ENCODE data around the gene SLC1A7. TPM values are rescaled to one million over a fixed set of nuclear protein-coding genes. Genes with fewer than 3 reads are reported as not detected.

The SLC1A7 gene
- total and polyA plus RNA-seq, 2 of the 13 experiments (the other 11 are each of a cell fraction or from before 2014, with no cell fraction given): 0.04 to 2.0 TPM

- TF ChIP-seq ZBED4 (CRISPR knock-in tag; IDR thresholded peaks at IDR 0.05; ENCODE audit: borderline replicate concordance): peak; percentile 27; the same call in 1 of the 2 replicates
- 0 out of 2 replicates have a peak, but pooled peaks have one; percentile 42 for TF ChIP-seq ZNF337 (CRISPR knock-in tag; IDR thresholded peaks at IDR 0.05; ENCODE audit: borderline replicate concordance, low read depth)
- no peak for TF ChIP-seq TAF1 (CRISPR knock-in tag; IDR thresholded peaks at IDR 0.05)
- TF ChIP-seq MTA3 (CRISPR knock-in tag; IDR thresholded peaks at IDR 0.05): no peak
- TF ChIP-seq, protein P1, sequence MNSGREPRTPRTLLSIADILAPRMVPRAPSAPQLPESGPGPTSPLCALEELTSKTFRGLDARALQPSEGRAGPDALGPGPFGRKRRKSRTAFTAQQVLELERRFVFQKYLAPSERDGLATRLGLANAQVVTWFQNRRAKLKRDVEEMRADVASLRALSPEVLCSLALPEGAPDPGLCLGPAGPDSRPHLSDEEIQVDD (CRISPR knock-in tag; IDR thresholded peaks at IDR 0.05; ENCODE audit: borderline replicate concordance): no peak
- 0 out of 2 replicates have a peak, but pooled peaks have one; percentile 38 for TF ChIP-seq ZSCAN20 (CRISPR knock-in tag; IDR thresholded peaks at IDR 0.05; ENCODE audit: borderline replicate concordance)
- TF ChIP-seq NR3C1 (CRISPR knock-in tag; IDR thresholded peaks at IDR 0.05): no peak
- TF ChIP-seq ZNF432 (CRISPR knock-in tag; IDR thresholded peaks at IDR 0.05; ENCODE audit: borderline replicate concordance): no peak
- TF ChIP-seq MXD3 (CRISPR knock-in tag; IDR thresholded peaks at IDR 0.05): 0 out of 2 replicates have a peak, but pooled peaks have one; percentile 19
- peak; percentile 35; the same call in 1 of the 2 replicates for TF ChIP-seq TBX3 (IDR thresholded peaks at IDR 0.05; ENCODE audit: borderline replicate concordance)
- TF ChIP-seq ISL2 (CRISPR knock-in tag; IDR thresholded peaks at IDR 0.05): peak; percentile 86
- TF ChIP-seq ZFP36L2 (CRISPR knock-in tag; IDR thresholded peaks at IDR 0.05): 0 out of 2 replicates have a peak, but pooled peaks have one; percentile 43
- TF ChIP-seq ZFP91 (CRISPR knock-in tag; IDR thresholded peaks at IDR 0.05; ENCODE audit: borderline replicate concordance): peak; percentile 72
- TF ChIP-seq PREB (CRISPR knock-in tag; IDR thresholded peaks at IDR 0.05): no peak
- no peak for TF ChIP-seq SRSF4 (IDR thresholded peaks at IDR 0.05; ENCODE audit: low read depth, low read length, poor library complexity, severe bottlenecking)
- no peak for TF ChIP-seq AGO2 (optimal IDR thresholded peaks at IDR 0.05; ENCODE audit: low read depth, low read length)
- no peak for TF ChIP-seq MTF1 (CRISPR knock-in tag; IDR thresholded peaks at IDR 0.05)
- no peak for TF ChIP-seq ZNF773 (CRISPR knock-in tag; IDR thresholded peaks at IDR 0.05; ENCODE audit: borderline replicate concordance)
- TF ChIP-seq KLF6 (CRISPR knock-in tag; IDR thresholded peaks at IDR 0.05): peak; percentile 79; the same call in 1 of the 2 replicates
- TF ChIP-seq, protein P2, sequence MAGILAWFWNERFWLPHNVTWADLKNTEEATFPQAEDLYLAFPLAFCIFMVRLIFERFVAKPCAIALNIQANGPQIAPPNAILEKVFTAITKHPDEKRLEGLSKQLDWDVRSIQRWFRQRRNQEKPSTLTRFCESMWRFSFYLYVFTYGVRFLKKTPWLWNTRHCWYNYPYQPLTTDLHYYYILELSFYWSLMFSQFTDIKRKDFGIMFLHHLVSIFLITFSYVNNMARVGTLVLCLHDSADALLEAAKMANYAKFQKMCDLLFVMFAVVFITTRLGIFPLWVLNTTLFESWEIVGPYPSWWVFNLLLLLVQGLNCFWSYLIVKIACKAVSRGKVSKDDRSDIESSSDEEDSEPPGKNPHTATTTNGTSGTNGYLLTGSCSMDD (CRISPR knock-in tag; IDR thresholded peaks at IDR 0.05): no peak
- peak; percentile 80; the same call in 1 of the 2 replicates for TF ChIP-seq GFI1 (CRISPR knock-in tag; IDR thresholded peaks at IDR 0.05; ENCODE audit: borderline replicate concordance)
Observed at GRCh38 chr1:53160924-53161378, 18.5 kb upstream of the SLC1A7 start (continued).

Data from HepG2 (cell line).